SK-N-SH (cell line): ENCODE results near the gene EML3.

Experiments used
- EP300 ChIP-seq, 2 experiments: IDR thresholded peaks; 2 replicates each; pipeline versions ENCODE4 v1.4.0 to v1.6.1; 2012; ENCODE audit warnings: borderline replicate concordance in 1 of 2, low read depth in 1 of 2, low read length in 1 of 2
- GABPA ChIP-seq: IDR thresholded peaks from 2 replicates; pipeline ENCODE4 v1.4.0; 2012; ENCODE audit warnings: low read depth, mild to moderate bottlenecking
- MEF2A ChIP-seq: IDR thresholded peaks from 2 replicates; pipeline ENCODE4 v1.4.0; 2012; ENCODE audit warnings: low read depth, borderline replicate concordance
- NFIC ChIP-seq: IDR thresholded peaks from 2 replicates; pipeline ENCODE4 v1.4.0; 2012; ENCODE audit warnings: borderline replicate concordance
- SMC3 ChIP-seq: IDR thresholded peaks from 2 replicates; pipeline ENCODE4 v1.6.1; 2012; ENCODE audit warnings: low read depth, low read length, improper control_type of control experiment
- TAF1 ChIP-seq: IDR thresholded peaks from 2 replicates; pipeline ENCODE4 v1.6.1; 2012; ENCODE audit warnings: low read depth, mild to moderate bottlenecking, low read length, moderate library complexity, borderline replicate concordance
- TEAD4 ChIP-seq: IDR thresholded peaks from 2 replicates; pipeline ENCODE4 v1.4.0; 2012; ENCODE audit warnings: mild to moderate bottlenecking, borderline replicate concordance; ENCODE audit not compliant: insufficient read depth
- TF ChIP-seq, protein P1 (sequence below): fragments of 200-600 bp; sonication (generic); IDR thresholded peaks from 2 replicates; pipeline ENCODE4 v1.6.1; 2017; ENCODE audit warnings: antibody characterized with exemption, mild to moderate bottlenecking, moderate library complexity

DNA sequence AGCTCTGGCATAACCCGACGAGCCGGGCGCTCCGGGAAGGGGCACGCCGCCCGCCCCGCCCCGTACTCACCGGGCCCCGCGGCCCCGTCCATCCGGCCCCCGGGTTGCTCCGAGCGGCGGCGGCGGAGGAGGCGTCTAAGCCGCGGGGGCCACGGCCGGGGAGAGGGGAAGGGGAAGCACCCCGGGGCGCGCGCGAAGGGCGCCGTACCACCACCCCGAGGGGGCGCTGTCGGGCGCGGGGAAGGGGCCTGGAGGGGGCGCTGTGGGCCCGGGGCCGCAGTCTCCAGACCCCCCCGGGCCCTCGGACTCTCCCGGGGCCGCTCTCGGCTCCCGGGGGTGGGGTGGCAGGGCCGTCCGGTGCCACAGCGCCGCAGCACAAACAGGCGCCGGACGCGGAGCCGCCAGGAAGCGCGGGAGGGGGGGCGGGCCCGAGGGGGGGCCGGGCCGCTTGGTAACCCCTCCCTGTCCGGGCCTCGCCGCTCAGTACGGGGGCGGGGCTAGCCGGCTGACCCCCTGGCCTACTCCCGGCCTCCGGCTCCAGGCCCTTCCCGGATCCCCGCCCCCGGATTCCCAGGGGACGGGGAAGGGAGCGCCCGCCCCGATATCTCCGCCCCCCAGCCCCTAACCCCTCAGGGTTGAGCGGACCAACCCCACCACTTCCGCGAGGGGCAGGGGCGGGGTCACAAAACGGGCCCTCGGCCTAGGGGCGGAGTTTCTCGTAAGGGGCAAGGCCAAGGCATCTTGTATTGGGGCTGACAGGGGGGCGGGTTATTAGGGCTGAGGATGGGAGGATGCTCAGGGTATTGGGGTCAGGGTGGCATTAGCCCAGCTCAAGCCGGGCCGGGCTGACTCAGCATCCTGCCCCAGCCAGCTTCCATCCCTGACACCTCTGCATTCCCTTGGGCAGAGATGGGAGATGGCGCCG is at the start of gene EML3, which contains the start of gene ROM1:
- TF ChIP-seq, protein P1, sequence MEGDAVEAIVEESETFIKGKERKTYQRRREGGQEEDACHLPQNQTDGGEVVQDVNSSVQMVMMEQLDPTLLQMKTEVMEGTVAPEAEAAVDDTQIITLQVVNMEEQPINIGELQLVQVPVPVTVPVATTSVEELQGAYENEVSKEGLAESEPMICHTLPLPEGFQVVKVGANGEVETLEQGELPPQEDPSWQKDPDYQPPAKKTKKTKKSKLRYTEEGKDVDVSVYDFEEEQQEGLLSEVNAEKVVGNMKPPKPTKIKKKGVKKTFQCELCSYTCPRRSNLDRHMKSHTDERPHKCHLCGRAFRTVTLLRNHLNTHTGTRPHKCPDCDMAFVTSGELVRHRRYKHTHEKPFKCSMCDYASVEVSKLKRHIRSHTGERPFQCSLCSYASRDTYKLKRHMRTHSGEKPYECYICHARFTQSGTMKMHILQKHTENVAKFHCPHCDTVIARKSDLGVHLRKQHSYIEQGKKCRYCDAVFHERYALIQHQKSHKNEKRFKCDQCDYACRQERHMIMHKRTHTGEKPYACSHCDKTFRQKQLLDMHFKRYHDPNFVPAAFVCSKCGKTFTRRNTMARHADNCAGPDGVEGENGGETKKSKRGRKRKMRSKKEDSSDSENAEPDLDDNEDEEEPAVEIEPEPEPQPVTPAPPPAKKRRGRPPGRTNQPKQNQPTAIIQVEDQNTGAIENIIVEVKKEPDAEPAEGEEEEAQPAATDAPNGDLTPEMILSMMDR: peak; percentile 76
- TF ChIP-seq TAF1 (no peak; the same call in 1 of the 2 replicates), EP300 (IDR thresholded peaks at IDR 0.05; ENCODE audit: borderline replicate concordance in 1 of 2, low read depth in 1 of 2, low read length in 1 of 2) (no peak), GABPA (peak; percentile 30; the same call in 1 of the 2 replicates), NFIC (no peak), TEAD4 (0 out of 2 replicates have a peak, but pooled peaks have one; percentile 6), SMC3 (peak; percentile 13; the same call in 1 of the 2 replicates), MEF2A (no peak)
